Body of pancreas (tissue), 4 donors: ENCODE results near the gene TBK1. TPM values are rescaled to one million over a fixed set of nuclear protein-coding genes. Genes with fewer than 3 reads are reported as not detected.

ENCODE experiments used
- ATAC-seq: fragments of 150-250 bp; one replicate; pipeline ENCODE4 v1.9.1; 2016
- DNase-seq, 4 donors: peaks; one replicate each; pipeline ENCODE4 v3.0.0-alpha.2; 2019
- H3K27ac ChIP-seq, 4 donors: fragments of 200-600 bp; sonication (generic); 1 replicate in 3 of 4; 2 replicates in 1 of 4; pipeline versions ENCODE4 v1.5.1 to v1.6.1; 2016 to 2019; ENCODE audit warnings: mild to moderate bottlenecking in 1 of 4, mixed read lengths in 1 of 4, moderate library complexity in 1 of 4
- H3K27me3 ChIP-seq, 2 donors: fragments of 200-600 bp; sonication (generic); one replicate each; pipeline ENCODE4 v1.6.0; 2016; ENCODE audit warnings: mild to moderate bottlenecking in 1 of 2
- H3K36me3 ChIP-seq, 2 donors: fragments of 200-600 bp; sonication (generic); replicated peaks in 1 of 2; 2 replicates each; pipeline ENCODE4 v1.5.1; 2016; ENCODE audit warnings: low read depth in 2 of 2; ENCODE audit not compliant: insufficient read depth in 1 of 2
- H3K4me1 ChIP-seq: fragments of 200-600 bp; sonication (generic); one replicate; pipeline ENCODE4 v1.6.0; 2016
- H3K4me3 ChIP-seq, 2 donors: fragments of 200-600 bp; sonication (generic); 1 replicate in 1 of 2; 2 replicates in 1 of 2; pipeline ENCODE4 v1.5.1; 2016 to 2019
- H3K9me3 ChIP-seq, 3 donors: fragments of 200-600 bp; sonication (generic); 1 replicate in 2 of 3; 2 replicates in 1 of 3; pipeline ENCODE4 v1.5.1; 2016
- CTCF ChIP-seq, 7 experiments: fragments of 450-650 bp in 4 of 7; fragments of 200-600 bp in 3 of 7; sonication (generic) in 3 of 7; IDR thresholded peaks; one replicate each; pipeline ENCODE4 v1.5.1; 2016 to 2019; ENCODE audit warnings: antibody characterized with exemption in 7 of 7
- POLR2A ChIP-seq, 3 donors: fragments of 450-650 bp; IDR thresholded peaks; one replicate each; pipeline ENCODE4 v1.6.1; 2016; ENCODE audit warnings: antibody characterized with exemption in 3 of 3, mild to moderate bottlenecking in 2 of 3
- WGBS, 2 donors: methylation state at CpG; one replicate each; pipeline ENCODE4 v1.1.5; 2017; 5-methylcytosine and 5-hydroxymethylcytosine counted together
- intact Hi-C: fragments of 100-400 bp; cut with DNase I; formaldehyde crosslinking; loops from one replicate; pipeline ENCODE4 v1.15.1; 2023
- total RNA-seq, 2 donors: library from RNA; depleted of rRNA; stranded (reverse); fragments of >200 nt; gene quantifications; one replicate each; pipeline ENCODE4 v1.1.0, GENCODE V29; 2016

Gene TBK1
- total RNA-seq, 2 donors from 2014 or later: 11.2 to 14.8 TPM

GRCh38 chr12:64550755-64551154 is 98.8 kb downstream of the TBK1 start:
- no peak overlapping the region for H3K27ac ChIP-seq
- 78 to 83% methylated on average over 3 of the region's 3 CpGs for WGBS, 2 donors
- no peaks in the 10 kb centered on the region for H3K36me3 ChIP-seq
- TF ChIP-seq POLR2A (IDR thresholded peaks at IDR 0.05) (no peak), CTCF (IDR thresholded peaks at IDR 0.05) (no peak)
- H3K4me3 ChIP-seq: no peak overlapping the region
- H3K9me3 ChIP-seq: no peaks in the 10 kb centered on the region
- intact Hi-C loops: loop anchor here (5.0 kb wide), 1 partner anchor 152 kb away; no protein-coding TSS in a partner anchor
- ATAC-seq: no peak
- H3K27me3 ChIP-seq: no peaks in the 10 kb centered on the region
- no peaks in the 10 kb centered on the region for H3K4me1 ChIP-seq
- DNase-seq: no peak

GRCh38 chr12:64551676-64552075 is 99.8 kb downstream of the TBK1 start:
- DNase-seq (no peak), ATAC-seq (no peak)
- Histone ChIP-seq H3K9me3 (no peaks in the 10 kb centered on the region), H3K4me3 (no peak overlapping the region), H3K27ac (no peak overlapping the region), H3K27me3 (no peaks in the 10 kb centered on the region), H3K36me3 (no peaks in the 10 kb centered on the region), H3K4me1 (no peaks in the 10 kb centered on the region)
- 77 to 79% methylated on average over 7 of the region's 7 CpGs for WGBS, 2 donors
- intact Hi-C loops: loop anchor here (5.0 kb wide), 1 partner anchor 151 kb away; no protein-coding TSS in a partner anchor
- TF ChIP-seq POLR2A (IDR thresholded peaks at IDR 0.05): no peak
- no peak for TF ChIP-seq CTCF (IDR thresholded peaks at IDR 0.05)

Other genes with a start within 250 kb of the TBK1 start
- 10 to 100 TPM in 1 of 2 donors, 1 to 10 TPM in 1; 7.0 to 50.4 TPM for gene KICS2, start 229.8 kb upstream of the TBK1 start, total RNA-seq
- not detected for gene C12orf56, start 61.4 kb upstream of the TBK1 start, total RNA-seq
- gene XPOT, start 47.7 kb upstream of the TBK1 start, total RNA-seq: 10 to 100 TPM; 27.7 to 45.7 TPM
- gene RASSF3, start 158.4 kb downstream of the TBK1 start, total RNA-seq: 10 to 100 TPM; 13.5 to 21.3 TPM